Fibroblast of lung (primary cell): ENCODE results near the gene BTC.

ENCODE experiments used
- CTCF ChIP-seq, 2 donors: IDR thresholded peaks in 1 of 2; conservative IDR thresholded peaks in 1 of 2; 1 replicate in 1 of 2; 2 replicates in 1 of 2; pipeline ENCODE4 v1.5.1; 2011 to 2012; ENCODE audit warnings: low read length in 2 of 2, control low read depth in 1 of 2, inconsistent platforms in 1 of 2, low read depth in 1 of 2, mild to moderate bottlenecking in 1 of 2
- EZH2 ChIP-seq: IDR thresholded peaks from 2 replicates; pipeline ENCODE4 v1.5.1; 2012; ENCODE audit warnings: low read length, control low read depth, mild to moderate bottlenecking; ENCODE audit errors: missing control alignments

DNA sequence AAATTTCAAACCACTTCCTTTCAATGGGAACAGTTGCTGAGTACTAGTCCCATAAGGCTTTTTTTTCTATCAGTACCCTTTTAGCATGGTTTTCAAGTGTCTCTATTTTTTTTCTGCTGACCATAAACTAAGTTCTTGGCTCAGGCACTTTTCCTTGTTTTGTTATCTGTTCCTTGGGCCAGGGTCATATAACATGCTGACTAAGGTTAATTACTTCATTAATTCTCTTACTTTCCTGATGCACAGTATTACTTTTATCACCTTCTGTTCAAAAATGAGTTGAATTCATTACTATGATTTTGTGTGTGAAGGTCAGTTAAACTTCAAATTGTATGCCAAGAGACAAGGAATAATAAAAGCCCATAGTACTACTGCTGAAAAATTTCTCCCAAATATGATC, 19.7 kb upstream of the BTC start:
- TF ChIP-seq CTCF (conservative IDR thresholded peaks at IDR 0.05 in 1 of 2, IDR thresholded peaks at IDR 0.05 in 1 of 2; ENCODE audit: low read depth in 1 of 2, low read length in 2 of 2) (no peak), EZH2 (no peak)
